C4-2B (cell line): ENCODE data around the gene PSMC4.

ENCODE experiments used
- H3K27ac ChIP-seq: fragments of 450-650 bp; 2 replicates; pipeline ENCODE4 v1.5.1; 2017
- CTCF ChIP-seq: fragments of 450-650 bp; conservative IDR thresholded peaks from 2 replicates; pipeline ENCODE4 v1.5.1; 2017; ENCODE audit warnings: mild to moderate bottlenecking
- ZFX ChIP-seq: fragments of 450-650 bp; IDR thresholded peaks from 2 replicates; pipeline ENCODE4 v1.6.1; 2017

The PSMC4 gene

DNA sequence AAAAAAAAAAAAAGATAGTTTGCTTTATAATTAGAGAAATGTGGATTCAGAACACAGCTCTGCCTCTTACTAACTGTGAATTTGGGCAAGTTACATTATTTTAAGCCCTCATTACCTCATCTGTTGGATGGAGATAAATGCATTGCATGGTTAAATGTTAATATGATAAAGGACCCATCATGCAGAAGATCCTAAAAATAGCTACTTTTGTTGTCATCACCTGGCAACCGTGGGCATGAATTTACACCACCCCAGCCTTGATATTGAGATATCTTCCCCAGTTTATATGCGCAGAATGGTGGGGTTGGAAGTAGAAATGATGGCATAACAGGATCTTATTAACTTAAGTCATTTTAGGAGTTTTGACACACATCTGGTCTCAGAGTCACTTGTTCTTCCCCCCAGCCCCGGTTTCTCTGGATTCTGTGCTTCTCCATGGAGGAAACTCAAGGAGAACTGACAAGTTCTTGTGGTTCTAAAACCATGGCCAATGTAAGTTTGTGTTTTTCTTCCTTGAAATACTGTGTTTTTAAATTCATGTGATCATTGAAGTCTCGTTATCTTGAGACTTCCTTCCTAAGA is 34.8 kb downstream of the PSMC4 start:
- H3K27ac ChIP-seq: no peak overlapping the region
- no peak for TF ChIP-seq ZFX
- no peak for TF ChIP-seq CTCF

- no peak for TF ChIP-seq CTCF
- no peak for TF ChIP-seq ZFX
- H3K27ac ChIP-seq: no peak overlapping the region
These were observed 35.3 kb downstream of the PSMC4 start for GRCh38 chr19:40006273-40006691.

DNA sequence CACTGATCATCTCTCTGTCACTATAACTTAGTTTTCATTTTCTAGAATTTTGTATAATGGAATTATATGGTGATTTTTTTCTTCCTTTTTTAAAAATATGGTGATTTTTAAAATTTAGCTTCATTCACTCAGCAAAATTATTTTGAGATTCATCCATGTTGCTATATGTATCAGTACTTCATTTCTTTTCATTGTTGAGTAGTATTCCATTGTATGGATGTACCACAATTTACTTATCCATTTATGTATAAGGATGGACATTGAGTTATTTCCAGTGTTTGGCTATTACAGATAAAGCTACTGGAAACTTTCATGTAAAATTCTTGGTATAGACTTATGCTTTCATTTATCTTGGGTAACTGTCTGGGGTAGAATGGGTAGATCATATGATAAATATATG is 38.7 kb downstream of the PSMC4 start:
- no peak for TF ChIP-seq CTCF
- TF ChIP-seq ZFX: no peak
- no peak overlapping the region for H3K27ac ChIP-seq

DNA sequence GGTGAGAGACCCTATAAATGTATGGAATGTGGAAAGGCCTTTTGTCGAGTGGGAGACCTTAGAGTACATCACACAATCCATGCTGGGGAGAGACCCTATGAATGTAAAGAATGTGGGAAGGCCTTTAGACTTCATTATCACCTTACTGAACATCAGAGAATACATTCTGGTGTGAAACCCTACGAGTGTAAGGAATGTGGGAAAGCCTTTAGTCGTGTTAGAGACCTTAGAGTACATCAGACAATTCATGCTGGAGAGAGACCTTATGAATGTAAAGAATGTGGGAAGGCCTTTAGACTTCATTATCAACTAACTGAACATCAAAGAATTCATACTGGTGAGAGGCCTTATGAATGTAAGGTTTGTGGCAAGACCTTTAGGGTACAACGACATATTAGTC is 43.0 kb downstream of the PSMC4 start:
- no peak for TF ChIP-seq ZFX
- TF ChIP-seq CTCF: no peak
- H3K27ac ChIP-seq: no peak overlapping the region

- TF ChIP-seq ZFX: no peak
- no peak for TF ChIP-seq CTCF
- H3K27ac ChIP-seq: no peak overlapping the region
These were observed 53.0 kb downstream of the PSMC4 start for GRCh38 chr19:40023969-40024368.

GRCh38 chr19:40025938-40026596 is 55.1 kb downstream of the PSMC4 start:
- TF ChIP-seq ZFX (no peak), CTCF (no peak)
- H3K27ac ChIP-seq: no peak overlapping the region

- no peak for TF ChIP-seq ZFX
- TF ChIP-seq CTCF: no peak
- no peak overlapping the region for H3K27ac ChIP-seq
These were observed 55.6 kb downstream of the PSMC4 start for GRCh38 chr19:40026597-40026970.
